Activated gamma-delta T cell treated with Interleukin-2 at 50 U/mL for 16 hours (primary cell): ENCODE data around the gene TTBK1.
A peak's percentile ranks its signal among the peaks of the same experiment; 100 is the strongest.

Source experiments
- DNase-seq: peaks from one replicate; pipeline ENCODE4 v3.0.0-alpha.2; 2020

The TTBK1 gene

GRCh38 chr6:43274127-43274915 lies 31.0 kb downstream of the TTBK1 start:
- DNase-seq: no peak

DNA sequence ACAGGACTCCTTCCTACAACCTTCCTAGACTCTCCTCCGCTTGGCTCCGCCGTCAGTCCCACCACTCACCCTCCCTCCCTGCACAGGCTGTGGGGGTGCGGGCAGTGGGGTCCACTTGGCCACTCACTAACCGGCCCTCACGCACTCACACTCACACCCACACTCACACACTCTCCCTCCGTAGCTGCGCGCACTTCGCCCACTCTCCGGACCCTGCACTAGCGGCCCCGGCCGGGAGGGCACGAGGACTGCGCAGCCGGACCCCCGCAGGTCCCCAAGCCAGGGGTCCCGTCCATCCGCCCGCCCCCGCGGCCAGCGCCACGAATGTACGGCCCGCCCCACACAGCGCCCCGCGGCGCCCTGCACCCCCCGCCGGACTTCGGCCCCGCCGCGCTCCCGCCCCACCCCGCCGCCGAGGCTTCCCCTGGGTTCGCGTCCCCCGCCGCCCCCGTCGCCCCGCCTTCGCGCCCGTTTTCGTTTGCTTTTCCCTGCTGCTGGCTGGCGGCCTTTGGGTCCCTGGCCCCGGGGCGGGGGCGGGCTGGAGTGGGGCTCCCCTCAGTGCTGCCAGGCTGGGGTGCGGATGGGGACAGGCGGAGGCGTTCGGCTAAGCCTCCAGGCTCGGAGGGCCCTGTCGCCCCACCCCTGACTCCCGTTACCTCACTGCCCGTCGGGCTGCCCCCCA lies 31.8 kb downstream of the TTBK1 start:
- DNase-seq: peak; percentile 20

DNA sequence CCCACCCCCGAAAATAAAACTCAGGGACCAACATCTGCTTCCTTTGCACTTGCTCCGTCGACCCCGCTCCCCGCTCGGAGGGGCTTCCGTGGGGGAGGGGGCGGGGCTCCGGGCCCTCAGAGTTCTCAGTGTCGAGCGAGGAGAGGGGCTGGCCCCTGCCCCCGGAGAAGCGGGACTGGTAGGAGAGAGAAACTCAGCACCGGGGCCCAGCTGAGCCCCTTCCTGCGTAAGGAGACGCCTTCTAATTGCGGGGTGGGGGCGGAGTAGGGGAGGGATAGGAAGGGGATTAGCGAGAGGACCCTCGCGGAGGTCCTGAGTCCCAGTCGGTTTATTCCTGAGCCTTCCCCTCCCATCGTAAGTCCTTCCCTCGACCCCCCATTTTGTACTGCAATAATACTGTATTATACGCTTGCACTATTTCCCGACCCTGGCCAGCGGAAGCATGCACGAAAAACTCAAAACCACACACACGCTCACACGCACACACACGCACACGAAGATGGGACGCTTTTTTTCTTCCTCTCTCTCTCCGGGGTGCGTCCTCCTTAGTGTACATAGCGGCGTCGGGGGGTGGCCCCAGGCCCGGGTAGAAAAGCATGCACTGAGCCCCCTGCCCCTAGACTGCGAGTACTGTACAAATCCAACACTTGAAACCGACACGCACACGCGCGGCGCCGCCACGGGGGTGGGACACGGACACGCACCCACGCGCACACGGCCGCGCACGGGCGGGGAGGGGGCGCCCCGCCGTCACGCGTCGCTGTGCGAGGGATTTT lies 32.7 kb downstream of the TTBK1 start:
- DNase-seq: peak; percentile 20

- no peak for DNase-seq
These were observed 33.5 kb downstream of the TTBK1 start for GRCh38 chr6:43276577-43277305.

- no peak for DNase-seq
These were observed 34.0 kb downstream of the TTBK1 start for GRCh38 chr6:43277306-43277642.

DNA sequence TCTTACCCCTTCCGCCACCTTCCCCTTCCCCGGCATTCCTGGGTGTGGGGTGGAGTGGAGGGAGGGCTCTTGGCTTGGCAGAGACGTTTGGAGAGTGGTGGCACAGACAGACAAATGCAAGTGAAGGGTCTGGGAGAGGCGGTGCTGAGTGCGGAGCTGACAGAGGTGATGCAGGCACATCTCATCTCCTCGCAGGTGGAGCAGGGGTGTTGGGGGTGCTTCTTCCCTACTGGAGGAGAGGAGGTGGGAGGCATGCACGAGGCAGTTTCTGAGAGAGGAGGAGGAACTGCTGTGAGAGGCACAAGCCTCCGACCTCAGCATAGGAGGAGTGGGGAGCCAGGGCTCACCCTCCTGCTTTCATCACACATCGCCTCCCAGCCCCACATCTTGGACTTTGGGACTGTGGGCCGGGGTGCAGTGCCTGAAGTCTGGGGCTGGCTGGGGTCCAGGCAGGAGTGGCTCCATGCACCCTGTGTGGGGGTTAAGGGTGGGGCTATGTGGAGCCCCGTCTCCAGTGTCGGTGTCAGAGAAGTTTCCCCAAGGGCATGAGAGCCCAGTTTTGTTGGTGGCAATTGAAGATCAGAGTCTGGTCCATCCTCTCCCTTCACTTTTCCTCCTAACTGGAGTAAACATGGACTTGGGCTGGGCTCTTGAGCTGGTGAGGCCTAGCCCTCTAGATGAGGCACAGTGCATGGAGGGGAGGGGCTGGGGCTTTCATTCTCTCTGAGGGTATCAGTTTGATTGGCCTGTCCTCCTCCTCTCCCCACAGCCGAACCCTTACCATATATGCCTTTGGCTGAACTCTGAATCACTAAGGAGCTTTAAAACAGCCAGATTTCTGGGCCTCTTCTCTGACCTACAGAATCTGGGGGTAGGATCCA lies 34.6 kb downstream of the TTBK1 start:
- DNase-seq: no peak

DNA sequence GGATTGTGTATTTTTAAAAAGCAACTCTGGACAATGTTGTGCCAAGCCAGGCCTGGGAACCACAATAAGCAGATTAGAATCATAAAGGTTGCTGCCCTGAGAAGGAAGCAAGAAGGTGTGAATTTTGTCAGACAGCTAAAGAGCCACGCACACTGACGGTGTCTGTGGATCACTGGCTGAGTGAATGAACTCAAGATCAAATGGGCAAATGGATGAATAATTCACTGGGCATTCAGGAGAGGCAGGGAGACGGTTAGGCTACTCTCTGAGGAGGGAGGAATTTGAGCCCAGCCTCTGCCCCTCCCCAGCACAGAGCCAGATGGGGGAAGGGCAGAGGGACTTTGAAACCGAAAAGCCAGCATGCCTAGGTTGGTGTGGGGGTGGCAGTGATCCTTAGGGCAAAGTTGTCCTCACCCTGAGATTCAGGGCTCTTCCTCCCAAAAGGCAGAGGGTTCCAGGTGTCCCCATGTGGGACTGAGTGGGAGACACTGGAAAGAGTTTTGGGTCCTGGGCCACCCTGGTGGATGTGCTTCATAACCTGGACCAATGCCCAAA lies 35.3 kb downstream of the TTBK1 start:
- DNase-seq: no peak

GRCh38 chr6:43280234-43280633 lies 37.0 kb downstream of the TTBK1 start:
- no peak for DNase-seq

DNA sequence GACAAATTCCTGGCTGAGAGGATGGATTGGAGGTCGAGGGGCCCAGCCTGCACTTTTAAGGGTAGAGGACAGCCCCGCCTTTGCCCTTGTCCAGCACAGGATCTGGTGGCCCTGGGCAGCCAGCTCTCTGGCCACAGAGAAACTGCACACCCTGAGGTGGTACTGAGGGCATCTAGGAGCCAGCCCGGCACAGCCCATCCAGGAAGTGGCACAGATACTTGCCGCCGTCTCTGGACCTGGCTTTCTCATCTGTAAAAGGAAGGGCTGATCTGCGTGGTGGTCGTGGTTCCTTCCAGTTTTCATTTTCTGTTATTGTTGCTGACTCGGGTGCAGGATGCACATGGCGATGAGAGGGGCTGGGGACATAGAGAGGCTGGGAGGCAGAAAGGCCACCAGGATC lies 38.8 kb downstream of the TTBK1 start:
- no peak for DNase-seq

DNA sequence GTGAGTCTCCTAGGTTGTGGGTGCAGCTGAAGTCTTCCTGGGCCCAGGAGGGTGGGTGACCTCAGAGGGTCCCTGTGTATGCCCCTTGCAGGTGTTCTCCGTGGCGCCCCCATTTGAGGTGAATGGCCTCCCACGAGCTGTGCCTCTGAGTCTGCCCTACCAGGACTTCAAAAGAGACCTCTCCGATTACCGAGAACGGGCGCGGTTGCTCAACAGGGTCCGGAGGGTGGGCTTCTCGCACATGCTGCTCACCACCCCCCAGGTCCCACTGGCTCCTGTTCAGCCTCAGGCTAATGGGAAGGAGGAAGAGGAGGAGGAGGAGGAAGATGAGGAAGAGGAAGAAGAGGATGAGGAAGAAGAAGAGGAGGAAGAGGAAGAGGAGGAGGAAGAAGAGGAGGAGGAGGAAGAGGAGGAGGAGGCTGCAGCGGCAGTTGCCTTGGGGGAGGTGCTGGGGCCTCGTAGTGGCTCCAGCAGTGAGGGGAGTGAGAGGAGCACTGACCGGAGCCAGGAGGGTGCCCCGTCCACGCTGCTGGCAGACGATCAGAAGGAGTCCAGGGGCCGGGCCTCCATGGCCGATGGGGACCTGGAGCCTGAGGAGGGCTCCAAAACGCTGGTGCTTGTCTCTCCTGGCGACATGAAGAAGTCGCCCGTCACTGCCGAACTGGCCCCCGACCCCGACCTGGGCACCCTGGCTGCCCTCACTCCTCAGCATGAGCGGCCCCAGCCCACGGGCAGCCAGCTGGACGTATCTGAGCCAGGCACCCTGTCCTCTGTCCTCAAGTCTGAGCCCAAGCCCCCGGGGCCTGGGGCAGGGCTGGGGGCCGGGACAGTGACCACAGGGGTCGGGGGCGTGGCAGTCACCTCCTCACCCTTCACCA lies 39.6 kb downstream of the TTBK1 start:
- DNase-seq: no peak

GRCh38 chr6:43283514-43283901 lies 40.2 kb downstream of the TTBK1 start:
- DNase-seq: no peak

DNA sequence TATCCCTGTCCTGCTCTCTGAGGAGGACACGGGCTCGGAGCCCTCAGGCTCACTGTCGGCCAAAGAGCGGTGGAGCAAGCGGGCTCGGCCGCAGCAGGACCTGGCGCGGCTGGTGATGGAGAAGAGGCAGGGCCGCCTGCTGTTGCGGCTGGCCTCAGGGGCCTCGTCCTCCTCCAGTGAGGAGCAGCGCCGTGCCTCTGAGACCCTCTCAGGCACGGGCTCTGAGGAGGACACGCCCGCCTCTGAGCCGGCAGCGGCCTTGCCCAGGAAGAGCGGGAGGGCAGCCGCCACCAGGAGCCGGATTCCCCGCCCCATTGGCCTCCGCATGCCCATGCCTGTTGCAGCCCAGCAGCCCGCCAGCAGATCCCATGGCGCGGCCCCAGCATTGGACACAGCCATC lies 40.6 kb downstream of the TTBK1 start:
- DNase-seq: no peak

DNA sequence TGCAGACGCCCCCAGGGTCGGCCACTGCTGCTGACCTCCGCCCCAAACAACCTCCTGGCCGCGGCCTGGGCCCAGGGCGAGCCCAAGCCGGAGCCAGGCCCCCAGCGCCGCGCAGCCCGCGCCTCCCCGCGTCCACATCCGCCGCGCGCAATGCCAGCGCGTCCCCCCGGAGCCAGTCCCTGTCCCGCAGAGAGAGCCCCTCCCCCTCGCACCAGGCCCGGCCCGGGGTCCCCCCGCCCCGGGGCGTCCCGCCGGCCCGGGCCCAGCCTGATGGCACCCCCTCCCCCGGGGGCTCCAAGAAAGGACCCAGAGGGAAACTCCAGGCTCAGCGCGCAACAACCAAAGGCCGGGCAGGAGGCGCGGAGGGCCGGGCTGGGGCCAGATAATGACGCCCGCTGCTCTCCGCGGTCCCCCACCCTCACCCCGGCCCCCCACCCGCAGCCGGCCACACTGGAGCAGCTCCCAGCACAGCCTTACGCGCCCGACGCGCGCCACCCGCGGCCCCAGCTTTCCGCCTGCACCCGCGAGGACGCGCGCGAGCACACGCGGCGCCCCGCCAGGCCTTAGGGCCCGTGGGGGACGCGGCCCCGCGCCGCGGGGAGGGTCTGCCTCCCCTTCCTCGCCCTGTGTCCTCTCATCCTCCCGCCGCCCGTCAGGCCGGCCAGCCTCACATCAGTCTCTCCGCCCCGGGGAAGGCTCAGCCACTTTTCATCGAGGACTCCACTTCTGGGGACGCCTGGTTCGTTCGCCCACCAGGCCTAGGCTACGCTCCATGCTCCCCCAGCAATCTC lies 41.9 kb downstream of the TTBK1 start:
- DNase-seq: no peak

DNA sequence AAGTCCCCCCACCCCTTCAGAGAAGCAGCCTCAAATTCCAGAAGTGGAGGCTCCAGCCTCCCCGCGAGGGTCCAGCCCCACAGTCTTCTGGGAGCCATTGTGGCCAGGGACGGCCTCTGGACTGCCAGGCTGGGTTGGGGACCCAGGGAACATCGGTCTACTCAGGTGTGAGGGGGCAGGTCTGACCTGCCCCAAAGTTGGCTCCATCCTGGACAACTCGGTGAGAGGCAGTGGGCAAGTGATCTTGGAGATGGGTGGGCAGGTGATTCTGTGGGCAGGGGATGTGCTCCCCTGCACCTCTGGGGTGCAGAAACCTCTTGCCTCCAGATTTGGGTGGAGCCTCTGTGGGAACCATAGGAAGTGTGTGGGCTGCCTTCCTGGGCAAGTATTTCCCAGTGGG lies 42.6 kb downstream of the TTBK1 start:
- DNase-seq: no peak

DNA sequence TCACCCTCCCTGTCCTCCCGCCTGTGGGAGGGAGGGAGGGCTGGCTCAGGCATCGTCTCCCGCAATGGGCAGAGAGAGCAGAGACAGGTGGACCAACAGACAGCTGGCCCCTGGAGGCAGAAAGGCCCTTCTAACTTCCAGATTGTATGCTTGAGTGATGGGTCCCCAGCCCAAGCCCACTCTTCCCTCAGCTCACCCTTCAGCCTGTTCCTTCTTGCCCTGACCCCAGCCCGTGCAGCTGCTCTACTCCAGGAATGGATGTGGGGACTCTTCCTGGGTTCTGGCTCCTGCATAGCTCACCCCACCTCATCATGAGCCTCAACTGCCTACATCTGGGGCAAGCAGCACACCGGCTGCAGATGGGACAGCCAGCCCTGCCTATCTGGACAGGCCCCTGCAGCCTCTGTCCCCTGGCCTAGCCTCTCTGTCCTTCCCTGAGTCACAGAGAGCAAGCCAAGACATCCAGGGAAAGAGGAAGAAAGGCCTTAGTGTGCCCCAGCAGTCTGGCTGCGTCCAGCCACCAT lies 43.2 kb downstream of the TTBK1 start:
- DNase-seq: no peak

DNA sequence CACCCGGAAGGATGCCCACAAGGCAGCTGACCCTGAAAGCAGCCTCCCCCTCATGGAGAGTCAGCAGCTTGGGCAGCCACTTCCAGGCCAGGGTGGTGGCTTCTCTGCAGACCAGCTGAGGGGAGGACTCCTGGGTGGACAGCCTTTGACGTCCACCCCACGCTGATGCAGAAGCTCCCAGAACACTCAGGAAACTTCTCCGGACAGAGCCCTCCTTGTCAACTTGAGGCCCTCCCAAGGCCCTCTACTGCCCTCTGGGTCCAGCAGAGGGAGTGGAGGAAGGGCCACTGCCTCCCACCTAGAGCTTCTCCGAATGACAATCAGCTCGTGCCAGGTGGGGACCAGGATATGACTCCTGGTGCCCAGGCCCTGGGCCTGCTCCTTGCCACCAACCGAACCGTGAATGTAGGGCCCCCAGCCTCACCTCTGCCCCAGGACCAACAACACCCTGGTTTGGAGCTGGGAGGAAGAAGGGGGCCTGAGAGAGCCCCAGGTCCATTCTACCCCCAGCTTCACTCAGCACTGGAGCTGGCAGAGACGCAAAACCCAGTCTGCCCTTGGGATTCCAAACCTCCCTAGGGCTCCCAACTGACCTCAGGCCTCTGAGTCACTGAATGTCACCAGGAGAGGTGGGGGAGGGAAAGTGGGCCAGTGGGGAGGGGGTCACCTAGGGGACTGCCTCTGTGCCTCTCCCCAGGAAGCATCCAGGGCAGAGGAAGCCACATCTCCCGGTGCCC lies 43.9 kb downstream of the TTBK1 start:
- no peak for DNase-seq

DNA sequence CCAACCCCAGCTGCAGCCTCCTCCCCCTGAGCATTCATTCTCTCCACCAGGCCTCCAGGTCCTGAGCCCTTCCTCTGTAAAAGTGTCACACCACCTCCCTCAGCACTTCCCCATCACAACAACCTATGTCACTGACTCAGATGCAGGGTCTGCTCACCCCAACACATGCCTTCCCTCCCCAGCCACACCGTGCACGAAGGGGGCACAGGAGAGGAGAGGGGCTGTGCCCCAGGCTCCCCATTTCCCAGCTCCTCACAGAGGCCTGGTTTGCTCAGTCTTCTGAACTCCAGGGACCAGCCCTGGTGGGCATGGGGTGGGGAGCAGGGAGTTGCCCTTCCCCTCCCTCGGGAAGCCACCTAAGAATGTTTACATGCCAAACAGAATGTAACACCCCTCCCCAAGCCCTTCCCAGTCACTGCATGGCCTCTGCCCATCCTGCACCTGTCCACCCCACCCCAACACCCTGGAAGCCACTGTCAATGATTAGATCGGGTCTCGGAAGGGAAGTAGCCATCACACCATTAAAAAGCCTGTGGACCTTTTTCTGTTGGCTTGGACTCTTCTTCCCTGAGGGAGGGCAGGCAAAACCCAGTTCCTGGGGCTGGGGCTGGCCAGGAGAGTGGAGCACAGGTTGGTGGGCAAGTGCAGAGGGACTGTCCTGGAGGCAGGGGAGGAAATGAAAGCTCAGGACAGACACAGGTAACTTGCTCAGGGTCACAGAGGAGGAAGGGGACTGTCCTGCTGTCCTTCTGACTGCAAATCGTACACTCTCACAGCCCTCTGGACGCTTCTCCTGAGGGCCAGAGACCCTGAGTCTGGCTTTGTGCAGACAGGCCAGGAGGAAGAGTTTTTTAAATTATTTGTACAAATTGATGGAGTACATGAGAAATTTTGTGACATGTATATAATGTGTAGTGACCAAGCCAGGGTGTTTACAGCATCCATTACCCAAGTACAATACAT lies 44.7 kb downstream of the TTBK1 start:
- DNase-seq: no peak
